ENCODE measurements around the gene LOXL3.

The LOXL3 gene

GRCh38 chr2:74548900-74549826, 4.6 kb downstream of the LOXL3 start:
- peak; percentile 64 to 68 for DNase-seq

GRCh38 chr2:74548285-74548899, 5.3 kb downstream of the LOXL3 start:
- no peak for DNase-seq

- no peak for DNase-seq
Observed at GRCh38 chr2:74546004-74546403, 7.7 kb downstream of the LOXL3 start.

GRCh38 chr2:74544634-74545033, 9.1 kb downstream of the LOXL3 start:
- DNase-seq, result no peak

- no peak for DNase-seq
Observed at GRCh38 chr2:74542978-74543377, 10.8 kb downstream of the LOXL3 start.

GRCh38 chr2:74540291-74540690, 13.5 kb downstream of the LOXL3 start:
- no peak for DNase-seq

GRCh38 chr2:74538881-74539339, 14.8 kb downstream of the LOXL3 start:
- DNase-seq, result no peak

- no peak for DNase-seq
Observed at GRCh38 chr2:74537140-74537539, 16.6 kb downstream of the LOXL3 start.

GRCh38 chr2:74536166-74536950, 17.4 kb downstream of the LOXL3 start:
- no peak for DNase-seq

GRCh38 chr2:74535440-74535965, 18.2 kb downstream of the LOXL3 start:
- no peak for DNase-seq

GRCh38 chr2:74534411-74534810, 19.3 kb downstream of the LOXL3 start:
- no peak for DNase-seq

GRCh38 chr2:74533464-74533863, 20.3 kb downstream of the LOXL3 start:
- no peak for DNase-seq

- peak in 1 of 2 donors; percentile 55 for DNase-seq
Observed at GRCh38 chr2:74532222-74532621, 21.5 kb downstream of the LOXL3 start.

- no peak for DNase-seq
Observed at GRCh38 chr2:74531666-74532065, 22.1 kb downstream of the LOXL3 start.

GRCh38 chr2:74530239-74531187, 23.2 kb downstream of the LOXL3 start:
- DNase-seq, result peak; percentile 38 to 64

GRCh38 chr2:74529357-74530238, 24.1 kb downstream of the LOXL3 start, which contains the start of the genes AUP1 and HTRA2:
Gene AUP1 (minus strand): TSS chr2:74529706. CDS start chr2:74529629, 77 bp downstream.
Gene HTRA2 (plus strand): TSS chr2:74529933. CDS start chr2:74530007, 74 bp downstream.
- peak; percentile 98 to 100 for DNase-seq

GRCh38 chr2:74528600-74529356, 25.0 kb downstream of the LOXL3 start:
- DNase-seq, result no peak

GRCh38 chr2:74527741-74528140, 26.0 kb downstream of the LOXL3 start:
- DNase-seq, result no peak

- DNase-seq, result no peak
Observed at GRCh38 chr2:74526649-74527230, 27.0 kb downstream of the LOXL3 start.
